Measurements from ENCODE around the gene LKAAEAR1.

LKAAEAR1 gene

DNA sequence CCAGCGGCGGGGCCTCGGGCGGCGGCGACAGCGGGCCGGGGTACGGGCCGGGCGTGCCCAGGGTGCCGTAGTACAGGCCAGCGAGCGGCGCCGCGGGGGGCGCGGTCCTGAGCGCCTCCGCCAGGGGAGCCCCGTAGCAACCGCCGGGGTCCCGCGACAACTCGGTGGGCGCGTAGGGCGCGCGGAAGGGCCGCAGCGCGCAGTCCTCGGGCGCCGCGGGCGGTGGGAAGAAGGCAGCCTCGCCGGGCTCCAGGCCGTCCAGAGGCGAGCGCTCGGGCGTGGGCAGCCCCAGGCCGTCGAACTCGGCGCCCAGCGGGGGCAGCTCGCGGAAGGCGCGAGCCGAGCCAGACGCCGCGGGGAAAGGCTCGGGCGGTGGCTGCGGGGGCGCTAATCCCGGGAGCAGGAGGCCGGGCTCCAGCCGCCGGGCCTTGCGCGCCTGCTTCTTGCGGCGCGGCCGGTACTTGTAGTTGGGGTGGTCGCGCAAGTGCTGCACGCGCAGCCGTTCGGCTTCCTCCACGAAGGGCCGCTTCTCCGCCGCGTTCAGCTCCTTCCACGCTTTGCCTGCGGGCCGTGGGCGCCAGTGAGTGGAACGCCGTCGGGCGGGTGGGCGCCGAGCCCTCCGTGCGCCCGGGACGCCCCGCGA lies 35.7 kb downstream of the LKAAEAR1 start:
- no peak for DNase-seq

DNA sequence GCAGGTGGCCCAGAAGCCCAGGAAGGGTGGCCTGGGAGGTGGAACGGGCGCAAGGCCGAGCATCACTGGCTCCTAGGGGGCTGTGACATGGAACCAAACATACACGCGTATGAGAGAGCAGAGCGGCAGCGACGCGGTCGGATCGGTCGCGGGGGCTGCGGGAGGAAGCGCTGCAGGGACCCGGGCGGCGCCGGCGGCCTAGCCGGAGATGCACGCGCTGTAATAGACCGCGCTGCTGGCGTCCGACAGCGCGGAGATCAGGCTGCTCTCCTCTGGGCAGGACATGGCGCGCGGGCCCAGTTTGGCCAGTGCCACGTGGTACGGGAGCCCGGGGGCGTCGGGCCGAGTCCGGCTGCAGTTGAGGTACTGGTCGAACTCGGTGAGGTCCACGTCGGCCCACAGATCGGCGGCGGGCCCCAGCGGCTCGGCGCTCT lies 36.2 kb downstream of the LKAAEAR1 start:
- no peak for DNase-seq

DNA sequence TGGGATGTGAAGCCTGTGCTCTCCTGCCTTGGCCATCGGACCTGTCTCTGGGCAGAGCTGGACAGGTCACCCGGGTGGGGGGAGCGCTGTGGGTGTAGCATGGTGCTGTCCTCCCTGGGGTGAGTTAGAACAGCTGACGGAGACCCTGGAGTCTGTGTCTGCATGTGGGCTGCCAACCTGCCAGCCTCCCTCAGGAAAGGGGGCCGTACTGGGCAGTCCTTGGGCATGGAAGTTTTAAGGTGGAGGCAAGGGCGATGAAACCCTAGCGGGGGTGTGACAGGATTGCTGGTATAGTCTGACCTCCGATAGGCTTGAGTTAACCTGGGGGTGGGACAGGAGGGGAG lies 37.2 kb downstream of the LKAAEAR1 start:
- DNase-seq, result no peak

- no peak for DNase-seq
These were observed 38.7 kb downstream of the LKAAEAR1 start for GRCh38 chr20:64045346-64046011.

DNA sequence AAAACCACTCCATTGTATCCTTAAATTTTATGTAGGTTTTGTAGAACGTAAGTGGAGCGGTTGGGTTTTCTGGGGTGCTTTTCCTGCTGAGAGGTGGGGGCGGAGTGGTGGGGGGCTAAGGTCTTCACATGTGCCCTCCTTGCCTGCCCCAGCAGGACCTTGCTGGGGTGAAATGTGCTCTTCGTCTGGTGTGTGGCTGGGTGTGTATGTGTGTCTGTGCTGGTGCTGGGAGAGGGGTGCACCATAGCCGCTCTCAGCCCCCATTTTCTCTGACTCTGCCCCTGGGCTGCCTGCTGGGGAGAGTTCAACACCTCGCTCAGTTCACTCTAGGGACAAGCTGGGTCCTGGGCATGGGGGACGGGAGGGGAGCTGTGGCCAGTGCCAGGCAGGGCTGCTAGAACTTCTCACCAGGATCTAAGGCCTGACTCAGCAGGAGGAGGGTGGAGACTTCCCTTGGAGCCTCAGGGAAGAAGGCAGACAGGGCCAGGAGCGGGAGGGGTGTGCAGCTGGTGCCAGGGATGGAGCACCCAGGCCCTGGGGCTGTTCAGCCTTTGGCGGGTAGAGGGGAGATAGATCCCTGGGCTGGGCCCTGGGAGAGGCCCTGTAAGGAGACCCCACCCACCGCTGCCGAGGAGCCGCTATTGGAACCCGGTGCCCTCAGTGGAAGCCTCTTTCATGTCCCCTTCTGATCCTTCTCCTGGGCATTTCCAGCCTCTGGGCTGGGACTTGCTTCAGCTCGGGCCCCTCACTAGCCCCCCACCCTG lies 39.5 kb downstream of the LKAAEAR1 start:
- DNase-seq, result no peak

- no peak for DNase-seq
These were observed 40.4 kb downstream of the LKAAEAR1 start for GRCh38 chr20:64043768-64044167.

DNA sequence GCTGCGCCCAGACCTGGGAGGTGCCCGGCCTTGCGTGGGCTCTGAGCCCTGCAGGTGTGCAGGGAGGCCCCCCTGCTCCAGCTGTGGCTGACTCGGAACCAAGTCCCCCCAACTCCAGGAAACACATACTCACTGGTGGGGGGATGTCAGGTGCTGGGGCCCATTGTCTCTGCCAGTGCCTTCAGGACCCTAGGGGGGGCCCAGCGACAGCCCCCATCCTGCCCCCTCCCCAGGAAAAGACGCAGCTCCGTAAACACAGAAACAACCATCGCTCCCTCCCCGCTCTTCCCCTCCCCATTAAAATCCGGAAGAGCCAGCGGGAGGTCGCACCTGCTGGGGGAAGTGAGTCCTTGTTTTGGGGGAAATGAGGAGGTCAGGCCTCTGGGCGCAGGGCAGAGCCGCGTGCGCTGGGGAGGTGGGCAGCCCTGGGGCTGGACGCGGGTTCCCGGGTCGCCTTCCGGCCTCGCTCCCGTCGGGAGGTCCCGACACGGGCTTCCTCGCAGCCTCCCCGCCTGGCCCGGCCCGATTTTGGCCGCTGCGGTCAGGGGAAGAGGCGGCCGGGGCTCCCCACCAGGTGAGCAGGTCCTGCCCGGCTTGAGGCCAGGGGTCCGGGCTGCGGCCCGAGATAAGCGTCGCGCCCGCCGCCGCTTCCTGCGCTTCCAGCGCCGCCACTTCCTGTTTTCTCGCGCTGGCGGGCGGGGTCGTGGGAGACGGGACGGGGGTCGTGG lies 42.0 kb downstream of the LKAAEAR1 start:
- DNase-seq, result no peak

- DNase-seq, result no peak
These were observed 42.5 kb downstream of the LKAAEAR1 start for GRCh38 chr20:64041781-64042053.

DNA sequence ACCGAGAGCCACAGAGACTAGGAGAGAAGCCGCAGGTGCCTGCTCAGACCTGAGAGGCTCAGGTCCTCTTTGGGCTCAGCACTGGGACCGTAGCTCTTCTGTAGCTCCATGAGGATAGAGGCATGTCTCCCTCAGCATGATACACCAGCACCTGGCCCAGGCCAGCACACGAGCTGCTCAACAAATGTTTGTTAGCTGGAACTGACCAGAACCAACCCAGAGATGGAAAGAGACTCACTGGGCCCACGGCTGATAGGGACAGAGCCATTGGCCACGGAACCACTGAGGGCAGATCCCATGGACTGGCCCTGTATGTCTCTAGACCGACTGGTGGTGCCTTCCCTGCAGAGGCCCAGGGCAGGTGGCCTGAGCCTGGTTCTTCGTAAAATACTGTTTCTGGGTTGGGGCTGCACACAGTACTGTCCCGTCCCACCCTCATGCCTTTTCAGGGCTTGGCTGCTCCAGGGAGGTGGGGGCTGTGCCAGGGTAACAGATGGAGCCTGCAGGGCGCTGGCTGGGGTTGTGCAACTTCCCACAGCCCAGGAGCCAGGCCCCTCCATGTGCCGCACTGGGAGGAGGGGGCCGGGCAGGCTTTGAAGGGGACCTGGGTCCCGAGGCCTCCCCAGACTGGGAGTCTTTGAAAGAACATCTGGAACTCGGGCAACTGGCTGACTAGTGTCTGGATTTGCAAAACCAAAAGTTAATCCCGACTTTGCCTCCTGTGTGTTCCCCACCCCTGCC lies 43.0 kb downstream of the LKAAEAR1 start:
- no peak for DNase-seq

DNA sequence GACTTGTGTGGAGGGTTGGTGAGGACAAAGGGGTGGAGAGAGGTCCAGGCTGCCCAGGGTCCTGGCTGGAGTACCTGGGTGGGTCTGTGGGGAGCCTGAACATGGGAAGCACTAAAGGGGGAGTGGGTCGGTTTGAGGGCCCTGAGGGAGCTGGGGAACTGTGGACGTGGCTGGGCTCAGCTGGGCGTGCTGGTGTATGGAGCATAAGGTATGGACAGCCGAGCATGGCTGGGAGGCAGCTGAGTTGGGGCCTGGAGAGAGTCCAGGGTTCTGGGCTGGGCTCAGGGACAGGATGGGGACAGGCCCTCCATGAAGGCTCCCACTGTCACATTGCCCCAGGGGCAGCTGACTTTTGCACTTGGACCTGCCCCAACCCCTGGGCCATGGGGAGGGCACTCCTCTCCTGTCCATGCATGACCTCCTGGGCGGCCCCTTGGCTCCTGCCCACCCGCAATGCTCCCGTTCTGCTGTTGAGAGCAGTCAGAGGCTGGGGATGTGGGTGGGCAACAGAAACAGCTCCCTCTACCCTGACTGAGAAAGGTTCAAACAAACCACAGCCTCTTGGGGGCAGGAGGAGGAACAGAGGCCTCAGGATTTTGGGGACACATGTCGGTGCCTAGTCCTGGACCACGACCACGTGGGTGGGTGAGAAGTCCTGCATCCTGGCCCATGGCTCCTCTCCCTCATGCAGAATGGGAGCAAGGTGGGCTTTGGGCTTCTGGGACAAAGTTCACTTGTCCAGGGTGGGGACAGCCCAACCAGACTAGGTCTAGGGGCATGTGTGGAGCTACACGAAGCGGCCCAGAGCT lies 43.8 kb downstream of the LKAAEAR1 start:
- DNase-seq, result no peak

- no peak for DNase-seq
These were observed 44.7 kb downstream of the LKAAEAR1 start for GRCh38 chr20:64039293-64040160.

DNA sequence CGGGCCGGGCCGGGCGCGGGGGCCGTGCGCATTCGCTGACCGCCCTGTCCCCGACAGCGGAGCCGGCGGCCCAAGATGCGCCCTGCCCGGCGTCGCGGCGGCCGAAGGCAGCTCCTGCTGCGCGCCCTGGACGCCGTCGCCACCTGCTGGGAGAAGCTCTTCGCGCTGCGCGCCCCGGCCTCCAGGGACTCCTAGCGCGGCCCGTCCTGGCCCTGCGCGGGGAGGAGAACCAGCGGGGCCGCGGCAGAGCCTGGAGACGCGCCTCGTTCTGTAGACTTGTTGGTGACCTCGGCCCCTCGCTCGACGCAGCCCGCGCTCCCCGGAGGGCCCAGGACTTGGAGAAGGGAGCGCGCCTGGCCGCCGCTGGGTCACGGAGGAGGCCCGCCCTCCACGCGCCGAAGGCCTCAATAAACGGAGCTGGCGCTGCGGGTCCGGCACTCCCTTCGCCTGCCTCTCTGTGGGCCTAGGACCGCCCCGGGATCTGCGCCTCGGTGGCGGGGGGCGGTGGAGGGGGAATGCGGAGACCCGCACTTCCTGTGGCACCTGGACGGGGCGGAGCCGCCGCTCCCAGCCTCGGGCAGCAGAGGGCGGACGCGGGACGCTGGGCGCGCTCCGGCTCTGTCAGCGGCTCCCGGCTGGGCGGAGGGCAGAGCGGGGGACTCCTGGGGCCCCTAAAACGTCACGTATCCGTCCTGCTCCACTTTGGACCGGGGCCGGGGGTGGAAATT lies 45.5 kb downstream of the LKAAEAR1 start:
- peak; percentile 65 for DNase-seq

- no peak for DNase-seq
These were observed 46.0 kb downstream of the LKAAEAR1 start for GRCh38 chr20:64038224-64038564.

DNA sequence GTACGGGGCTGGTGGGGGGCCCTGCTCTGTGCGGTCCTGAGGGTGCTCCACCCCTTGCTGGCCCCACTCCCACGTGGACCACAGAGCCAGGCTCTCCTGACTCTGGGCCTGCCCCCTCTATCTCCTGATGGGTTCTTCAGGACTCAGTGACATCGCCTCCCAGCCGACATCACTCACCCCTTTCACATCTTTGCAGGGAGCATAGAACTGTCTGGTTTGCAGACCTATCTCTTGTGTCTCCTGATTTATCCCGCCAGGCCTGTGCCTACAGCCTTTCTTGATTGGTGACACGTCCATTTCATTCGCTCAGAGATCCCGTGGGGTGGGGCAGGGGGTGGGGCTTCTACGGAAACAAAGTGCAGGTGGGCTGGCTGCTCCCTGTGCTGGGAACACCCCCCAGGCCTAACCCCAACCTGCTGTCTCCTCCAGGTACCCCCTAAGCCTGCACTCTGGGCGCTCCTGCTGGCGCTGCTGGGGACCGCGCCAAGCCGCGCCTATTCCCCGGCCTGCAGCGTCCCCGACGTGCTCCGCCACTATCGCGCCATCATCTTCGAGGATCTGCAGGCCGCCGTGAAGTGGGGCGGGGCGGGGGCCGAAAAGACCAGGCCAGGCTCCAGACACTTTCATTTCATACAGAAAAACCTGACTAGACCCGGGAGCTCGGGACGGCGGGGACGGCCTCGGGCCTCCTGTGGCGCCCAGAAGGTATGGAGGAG lies 46.5 kb downstream of the LKAAEAR1 start:
- DNase-seq, result no peak

DNA sequence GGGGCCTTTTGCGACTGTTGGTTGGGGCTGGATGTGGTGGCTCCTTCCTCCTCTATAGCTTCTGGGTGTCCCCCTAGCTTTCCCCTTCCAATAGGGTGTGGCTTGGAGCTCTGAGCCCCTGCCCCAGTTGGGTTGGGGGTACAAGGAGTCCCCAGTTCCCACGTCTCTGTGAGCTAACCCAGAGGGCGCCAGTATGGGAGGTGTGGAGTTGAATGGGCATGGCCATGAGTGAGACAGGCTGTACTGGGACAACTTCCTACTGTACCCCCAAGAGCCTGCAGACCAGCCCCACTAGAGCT lies 47.0 kb downstream of the LKAAEAR1 start:
- no peak for DNase-seq

DNA sequence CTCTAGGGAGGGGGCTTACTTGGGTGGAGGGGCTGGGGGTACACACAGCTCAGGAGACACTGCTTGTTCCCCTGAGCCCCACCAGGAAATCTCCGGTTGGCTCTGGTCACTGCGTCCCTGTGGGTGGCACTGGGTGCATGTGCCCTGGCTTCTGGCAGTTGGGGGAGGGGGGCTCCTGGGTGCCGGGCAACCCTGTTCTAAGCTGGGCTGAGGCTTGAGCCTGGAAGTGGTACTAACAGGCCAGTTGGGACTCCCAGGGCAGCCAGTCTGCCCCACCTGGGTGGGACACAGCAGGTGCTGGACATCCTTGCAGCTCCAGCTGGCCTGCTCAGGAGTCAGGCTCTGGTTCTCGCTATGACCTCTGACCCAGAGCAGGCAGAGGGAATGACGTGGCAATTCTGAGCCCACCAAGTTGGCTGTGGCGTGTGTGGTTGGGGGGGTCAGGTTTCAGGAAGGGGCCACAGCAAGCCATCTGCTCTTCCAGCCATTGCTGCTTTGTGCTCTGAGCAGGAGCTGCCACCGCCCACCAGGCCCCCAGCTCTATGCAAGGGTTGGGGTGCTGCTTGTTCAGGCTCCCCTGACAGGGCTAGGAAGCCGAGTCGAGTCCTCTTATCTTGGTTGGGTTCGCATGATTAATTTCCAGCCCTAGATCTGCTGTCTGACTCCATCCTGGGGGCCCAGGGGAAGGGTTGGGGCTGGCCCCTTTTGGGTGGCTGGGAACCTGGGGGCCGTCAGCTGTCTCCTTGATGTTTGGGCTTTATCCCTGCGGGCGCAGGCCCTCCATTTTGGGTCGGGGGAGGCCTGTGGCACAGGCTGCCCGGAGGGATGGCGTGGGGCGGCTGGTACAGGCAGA lies 47.6 kb downstream of the LKAAEAR1 start:
- DNase-seq, result no peak

- no peak for DNase-seq
These were observed 48.3 kb downstream of the LKAAEAR1 start, which contains the start of gene C20orf204 for GRCh38 chr20:64035933-64036345. TSS of gene C20orf204 (plus strand) at chr20:64036182. CDS start at chr20:64036324, 142 bp downstream.

DNA sequence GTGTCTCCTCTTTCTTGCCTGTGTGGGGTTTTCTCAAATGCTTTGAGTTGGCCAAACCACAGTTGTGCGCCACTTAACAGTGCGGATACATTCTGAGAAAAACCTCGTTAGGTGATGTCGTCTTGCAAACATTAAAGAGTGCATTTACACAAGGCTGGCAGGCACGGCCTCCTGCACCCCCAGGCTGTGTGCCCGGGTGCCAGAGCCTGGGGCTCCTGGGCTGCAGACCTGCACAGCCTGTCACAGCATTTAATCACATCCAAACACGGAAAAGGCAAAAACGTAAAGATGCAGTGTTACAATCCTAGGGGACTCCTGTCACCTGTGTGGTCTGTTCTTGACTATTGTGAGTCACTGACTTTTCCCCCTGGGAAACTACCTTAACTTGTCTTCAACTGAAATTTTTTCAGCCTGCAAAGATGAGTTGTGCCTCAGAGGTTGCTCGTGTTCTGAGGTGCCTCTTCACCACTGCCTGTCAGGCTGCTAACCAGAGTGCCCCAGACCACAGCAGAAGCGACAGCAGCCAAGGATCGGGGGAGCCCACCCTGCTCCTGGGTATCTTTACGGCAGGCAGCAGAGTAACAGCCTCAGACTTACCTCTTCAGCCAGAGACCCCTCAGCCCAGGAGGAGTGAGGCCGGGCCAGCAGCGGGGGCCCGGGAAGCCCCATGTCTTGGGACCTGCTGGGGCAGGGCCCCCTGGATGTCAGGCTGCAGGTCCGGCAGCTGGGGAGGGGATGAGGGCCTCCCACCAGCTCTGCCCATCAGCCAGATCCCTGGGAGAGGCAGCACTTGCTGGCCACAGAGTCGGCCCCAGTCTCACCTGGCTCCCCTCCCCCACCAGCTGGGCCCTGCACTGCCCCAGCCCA lies 48.9 kb downstream of the LKAAEAR1 start:
- DNase-seq, result no peak

Data from activated CD4-positive, alpha-beta T cell treated with anti-CD3 and anti-CD28 coated beads for 1 hour (primary cell).